Measurements from ENCODE around the gene PPP1R2C.

Gene PPP1R2C

DNA sequence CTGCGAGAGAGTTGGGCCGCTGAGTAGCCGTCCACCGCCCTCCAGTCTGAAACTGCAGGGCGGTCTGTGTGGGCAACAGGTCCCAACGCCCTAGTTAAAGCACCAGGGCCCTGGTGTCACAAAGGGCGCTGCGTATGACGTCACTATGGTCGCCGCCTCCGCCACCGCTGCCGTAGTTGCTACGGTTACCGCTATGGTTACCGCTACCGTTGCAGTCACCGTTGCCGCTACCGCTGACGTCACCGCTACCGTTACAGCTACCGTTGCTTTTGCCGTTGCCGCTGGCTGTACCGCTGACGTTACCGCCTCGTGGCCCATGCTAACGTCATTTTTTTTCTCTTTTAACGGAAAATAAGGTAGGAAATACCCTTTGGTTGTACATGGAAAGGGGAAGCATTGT lies at the start of gene PPP1R2C:
Gene PPP1R2C, minus strand, starts transcription at position 68 of the 400 bp plus-strand sequence. CDS start 84 bp downstream, outside the sequence.
- H3K27ac ChIP-seq (ENCODE audit: low read depth, low read length): no peak within 1 kb of the TSS
- no peak within 1 kb of the TSS for H3K4me3 ChIP-seq (ENCODE audit: low read depth in 1 of 2, low read length in 2 of 2)
- H3K9me3 ChIP-seq (ENCODE audit: control insufficient read depth in 1 of 2, low read length in 2 of 2): no peaks in the 10 kb centered on the region
- H3K9ac ChIP-seq (ENCODE audit: low read depth in 1 of 2, low read length in 2 of 2): no peak within 1 kb of the TSS
- H3K27me3 ChIP-seq (ENCODE audit: control insufficient read depth in 1 of 2, insufficient read depth in 2 of 2, low read length in 2 of 2): no peaks in the 10 kb centered on the region
- H3K4me1 ChIP-seq (ENCODE audit: control insufficient read depth in 1 of 2, insufficient read depth in 2 of 2, low read length in 2 of 2): no peaks in the 10 kb centered on the region
- H3K36me3 ChIP-seq (ENCODE audit: control insufficient read depth in 1 of 2, insufficient read depth in 2 of 2, low read length in 2 of 2): no peaks in the 10 kb centered on the region

- H3K36me3 ChIP-seq (ENCODE audit: control insufficient read depth in 1 of 2, insufficient read depth in 2 of 2, low read length in 2 of 2): no peaks in the 10 kb centered on the region
- no peaks in the 10 kb centered on the region for H3K27me3 ChIP-seq (ENCODE audit: control insufficient read depth in 1 of 2, insufficient read depth in 2 of 2, low read length in 2 of 2)
- no peak overlapping the region for H3K4me3 ChIP-seq (ENCODE audit: low read depth in 1 of 2, low read length in 2 of 2)
- H3K9me3 ChIP-seq (ENCODE audit: control insufficient read depth in 1 of 2, low read length in 2 of 2): no peaks in the 10 kb centered on the region
- no peak overlapping the region for H3K27ac ChIP-seq (ENCODE audit: low read depth, low read length)
- H3K9ac ChIP-seq (ENCODE audit: low read depth in 1 of 2, low read length in 2 of 2): no peak overlapping the region
- H3K4me1 ChIP-seq (ENCODE audit: control insufficient read depth in 1 of 2, insufficient read depth in 2 of 2, low read length in 2 of 2): no peaks in the 10 kb centered on the region
These were observed 47.2 kb upstream of the PPP1R2C start for GRCh38 chrX:42825201-42825600.

DNA sequence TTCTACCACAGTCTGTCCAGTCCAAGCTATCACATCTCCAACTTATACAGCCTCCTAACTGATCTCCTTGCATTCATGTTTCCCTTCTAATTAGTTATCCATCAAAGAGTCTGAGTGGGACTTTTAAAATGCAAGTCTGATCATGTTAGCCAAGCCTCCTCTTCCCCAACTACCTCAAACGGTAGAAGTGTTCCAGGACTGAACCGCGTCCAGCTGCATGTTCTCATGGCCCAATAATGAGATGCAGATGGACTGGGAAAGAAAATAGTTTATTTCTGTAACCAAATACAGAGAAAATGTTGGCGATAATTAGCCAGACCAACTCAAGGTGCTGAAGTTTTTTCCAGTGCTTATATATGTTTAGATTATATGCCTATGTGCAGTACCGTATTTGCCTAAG lies 46.6 kb upstream of the PPP1R2C start:
- Histone ChIP-seq H3K9ac (ENCODE audit: low read depth in 1 of 2, low read length in 2 of 2) (no peak overlapping the region), H3K27me3 (ENCODE audit: control insufficient read depth in 1 of 2, insufficient read depth in 2 of 2, low read length in 2 of 2) (no peaks in the 10 kb centered on the region), H3K36me3 (ENCODE audit: control insufficient read depth in 1 of 2, insufficient read depth in 2 of 2, low read length in 2 of 2) (no peaks in the 10 kb centered on the region), H3K27ac (ENCODE audit: low read depth, low read length) (no peak overlapping the region), H3K9me3 (ENCODE audit: control insufficient read depth in 1 of 2, low read length in 2 of 2) (no peaks in the 10 kb centered on the region), H3K4me3 (ENCODE audit: low read depth in 1 of 2, low read length in 2 of 2) (no peak overlapping the region), H3K4me1 (ENCODE audit: control insufficient read depth in 1 of 2, insufficient read depth in 2 of 2, low read length in 2 of 2) (no peaks in the 10 kb centered on the region)

DNA sequence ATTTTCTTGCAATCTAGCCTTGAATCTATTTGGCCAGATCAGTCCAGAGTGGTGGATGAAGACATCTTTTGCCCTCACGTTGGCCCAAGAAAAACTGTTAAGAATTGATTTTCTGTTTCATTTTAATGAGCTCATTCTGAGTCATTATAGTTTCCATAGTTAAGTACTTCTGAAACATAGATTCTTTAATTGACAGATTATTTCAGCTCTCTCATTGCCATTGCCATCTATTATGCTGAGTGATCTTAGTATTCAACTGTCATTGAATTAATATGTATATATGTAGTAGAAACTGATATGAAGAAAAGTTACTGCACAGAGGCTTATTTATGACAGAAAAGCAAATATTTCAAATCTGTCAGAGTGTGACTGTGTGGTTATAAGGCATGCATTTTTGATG lies 45.5 kb upstream of the PPP1R2C start:
- Histone ChIP-seq H3K9ac (ENCODE audit: low read depth in 1 of 2, low read length in 2 of 2) (no peak overlapping the region), H3K36me3 (ENCODE audit: control insufficient read depth in 1 of 2, insufficient read depth in 2 of 2, low read length in 2 of 2) (no peaks in the 10 kb centered on the region), H3K27ac (ENCODE audit: low read depth, low read length) (no peak overlapping the region), H3K4me1 (ENCODE audit: control insufficient read depth in 1 of 2, insufficient read depth in 2 of 2, low read length in 2 of 2) (no peaks in the 10 kb centered on the region), H3K9me3 (ENCODE audit: control insufficient read depth in 1 of 2, low read length in 2 of 2) (peaks cover 0 to 4% of the 10 kb centered on the region in 2 donors), H3K4me3 (ENCODE audit: low read depth in 1 of 2, low read length in 2 of 2) (no peak overlapping the region), H3K27me3 (ENCODE audit: control insufficient read depth in 1 of 2, insufficient read depth in 2 of 2, low read length in 2 of 2) (no peaks in the 10 kb centered on the region)

- Histone ChIP-seq H3K36me3 (ENCODE audit: control insufficient read depth in 1 of 2, insufficient read depth in 2 of 2, low read length in 2 of 2) (no peaks in the 10 kb centered on the region), H3K27ac (ENCODE audit: low read depth, low read length) (no peak overlapping the region), H3K9me3 (ENCODE audit: control insufficient read depth in 1 of 2, low read length in 2 of 2) (peaks cover 0 to 7% of the 10 kb centered on the region in 2 donors), H3K27me3 (ENCODE audit: control insufficient read depth in 1 of 2, insufficient read depth in 2 of 2, low read length in 2 of 2) (no peaks in the 10 kb centered on the region), H3K4me1 (ENCODE audit: control insufficient read depth in 1 of 2, insufficient read depth in 2 of 2, low read length in 2 of 2) (no peaks in the 10 kb centered on the region), H3K9ac (ENCODE audit: low read depth in 1 of 2, low read length in 2 of 2) (no peak overlapping the region), H3K4me3 (ENCODE audit: low read depth in 1 of 2, low read length in 2 of 2) (no peak overlapping the region)
These were observed 44.0 kb upstream of the PPP1R2C start for GRCh38 chrX:42821803-42822443.

DNA sequence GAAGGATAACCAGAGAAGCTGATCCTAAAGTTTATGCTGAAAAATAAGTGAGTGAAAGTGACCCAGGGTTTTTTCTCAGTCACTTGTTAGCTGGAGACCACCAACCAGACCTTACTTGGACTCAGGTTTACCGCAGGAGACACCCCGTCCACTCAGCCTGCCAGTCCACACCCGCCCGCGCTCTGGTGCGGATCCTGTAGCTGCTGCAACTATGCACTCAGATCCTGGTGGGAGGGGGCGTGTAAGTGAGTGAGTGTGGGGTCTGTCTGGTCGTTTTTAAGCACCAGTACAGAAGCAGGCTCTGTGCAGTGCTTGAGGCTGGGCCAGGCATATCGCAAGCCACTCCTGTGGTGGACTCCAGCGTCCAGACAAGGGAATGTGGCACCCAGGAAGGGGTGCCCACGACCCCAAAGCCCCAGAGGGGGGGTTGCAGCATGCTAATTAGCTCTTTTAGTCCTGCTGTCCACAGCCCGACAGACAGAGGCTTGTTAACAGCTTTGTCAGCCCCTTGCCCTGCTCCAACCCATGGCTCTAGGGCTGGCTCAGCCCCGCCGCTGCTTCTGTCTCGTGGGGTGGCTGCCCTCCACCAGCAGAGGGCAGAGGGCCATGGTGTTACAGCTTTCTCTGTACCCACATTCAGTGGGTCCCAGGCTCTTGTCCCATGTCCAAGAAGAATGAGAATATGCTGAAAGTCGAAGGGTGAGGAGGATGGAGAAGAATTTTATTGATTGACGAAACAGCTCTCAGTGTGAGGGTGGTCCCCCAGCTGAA lies 40.4 kb upstream of the PPP1R2C start:
- Histone ChIP-seq H3K4me3 (ENCODE audit: low read depth in 1 of 2, low read length in 2 of 2) (no peak overlapping the region), H3K36me3 (ENCODE audit: control insufficient read depth in 1 of 2, insufficient read depth in 2 of 2, low read length in 2 of 2) (no peaks in the 10 kb centered on the region), H3K9me3 (ENCODE audit: control insufficient read depth in 1 of 2, low read length in 2 of 2) (peaks cover 0 to 7% of the 10 kb centered on the region in 2 donors), H3K9ac (ENCODE audit: low read depth in 1 of 2, low read length in 2 of 2) (no peak overlapping the region), H3K4me1 (ENCODE audit: control insufficient read depth in 1 of 2, insufficient read depth in 2 of 2, low read length in 2 of 2) (no peaks in the 10 kb centered on the region), H3K27ac (ENCODE audit: low read depth, low read length) (no peak overlapping the region), H3K27me3 (ENCODE audit: control insufficient read depth in 1 of 2, insufficient read depth in 2 of 2, low read length in 2 of 2) (no peaks in the 10 kb centered on the region)

- Histone ChIP-seq H3K9me3 (ENCODE audit: control insufficient read depth in 1 of 2, low read length in 2 of 2) (no peaks in the 10 kb centered on the region), H3K9ac (ENCODE audit: low read depth in 1 of 2, low read length in 2 of 2) (no peak overlapping the region), H3K4me3 (ENCODE audit: low read depth in 1 of 2, low read length in 2 of 2) (no peak overlapping the region), H3K27me3 (ENCODE audit: control insufficient read depth in 1 of 2, insufficient read depth in 2 of 2, low read length in 2 of 2) (no peaks in the 10 kb centered on the region), H3K4me1 (ENCODE audit: control insufficient read depth in 1 of 2, insufficient read depth in 2 of 2, low read length in 2 of 2) (no peaks in the 10 kb centered on the region), H3K36me3 (ENCODE audit: control insufficient read depth in 1 of 2, insufficient read depth in 2 of 2, low read length in 2 of 2) (no peaks in the 10 kb centered on the region), H3K27ac (ENCODE audit: low read depth, low read length) (no peak overlapping the region)
These were observed 31.6 kb upstream of the PPP1R2C start for GRCh38 chrX:42809569-42809968.

DNA sequence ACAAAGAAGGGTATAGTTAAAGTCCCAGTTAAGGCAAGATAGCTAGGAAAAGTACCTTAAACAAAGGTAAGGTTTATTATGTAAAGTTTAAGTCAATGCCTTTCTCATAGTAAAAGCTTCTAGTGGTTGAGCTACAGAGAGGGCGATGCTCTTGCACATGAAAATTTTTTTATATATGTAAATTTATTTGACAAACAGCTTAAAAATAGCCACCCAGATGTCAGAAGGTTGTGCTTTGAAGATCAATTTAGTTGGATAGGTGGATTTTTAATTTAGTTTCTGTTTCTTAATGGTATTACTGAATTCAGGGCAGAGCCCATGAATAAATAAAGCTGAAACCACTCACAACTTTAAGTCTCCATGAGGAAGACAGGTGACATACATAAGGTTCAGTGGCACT lies 29.4 kb upstream of the PPP1R2C start:
- H3K4me1 ChIP-seq (ENCODE audit: control insufficient read depth in 1 of 2, insufficient read depth in 2 of 2, low read length in 2 of 2): no peaks in the 10 kb centered on the region
- no peaks in the 10 kb centered on the region for H3K27me3 ChIP-seq (ENCODE audit: control insufficient read depth in 1 of 2, insufficient read depth in 2 of 2, low read length in 2 of 2)
- no peak overlapping the region for H3K9ac ChIP-seq (ENCODE audit: low read depth in 1 of 2, low read length in 2 of 2)
- H3K36me3 ChIP-seq (ENCODE audit: control insufficient read depth in 1 of 2, insufficient read depth in 2 of 2, low read length in 2 of 2): no peaks in the 10 kb centered on the region
- H3K27ac ChIP-seq (ENCODE audit: low read depth, low read length): no peak overlapping the region
- no peak overlapping the region for H3K4me3 ChIP-seq (ENCODE audit: low read depth in 1 of 2, low read length in 2 of 2)
- H3K9me3 ChIP-seq (ENCODE audit: control insufficient read depth in 1 of 2, low read length in 2 of 2): no peaks in the 10 kb centered on the region

GRCh38 chrX:42804524-42804923 lies 26.6 kb upstream of the PPP1R2C start:
- no peak overlapping the region for H3K27ac ChIP-seq (ENCODE audit: low read depth, low read length)
- H3K9me3 ChIP-seq (ENCODE audit: control insufficient read depth in 1 of 2, low read length in 2 of 2): no peaks in the 10 kb centered on the region
- H3K27me3 ChIP-seq (ENCODE audit: control insufficient read depth in 1 of 2, insufficient read depth in 2 of 2, low read length in 2 of 2): no peaks in the 10 kb centered on the region
- H3K9ac ChIP-seq (ENCODE audit: low read depth in 1 of 2, low read length in 2 of 2): no peak overlapping the region
- H3K4me1 ChIP-seq (ENCODE audit: control insufficient read depth in 1 of 2, insufficient read depth in 2 of 2, low read length in 2 of 2): no peaks in the 10 kb centered on the region
- H3K36me3 ChIP-seq (ENCODE audit: control insufficient read depth in 1 of 2, insufficient read depth in 2 of 2, low read length in 2 of 2): no peaks in the 10 kb centered on the region
- H3K4me3 ChIP-seq (ENCODE audit: low read depth in 1 of 2, low read length in 2 of 2): no peak overlapping the region

DNA sequence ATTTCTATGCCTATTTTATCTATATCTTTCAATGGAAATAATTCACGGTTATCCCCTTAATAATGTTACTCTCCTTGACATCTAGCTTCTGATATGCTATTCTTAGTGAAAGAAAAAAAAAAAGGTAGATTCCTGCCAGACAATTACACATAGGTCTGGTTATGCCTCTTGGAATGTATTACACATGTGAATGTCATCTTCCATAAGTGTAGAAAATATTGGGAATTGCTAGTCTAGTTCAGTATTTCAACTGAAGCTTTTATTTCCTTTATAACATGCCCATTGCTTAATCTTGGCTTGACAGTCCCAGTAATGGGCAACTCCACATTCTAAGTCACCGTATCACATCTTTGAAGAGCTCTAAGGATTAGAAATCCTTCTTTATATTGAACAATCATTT lies 25.4 kb upstream of the PPP1R2C start:
- Histone ChIP-seq H3K9ac (ENCODE audit: low read depth in 1 of 2, low read length in 2 of 2) (no peak overlapping the region), H3K36me3 (ENCODE audit: control insufficient read depth in 1 of 2, insufficient read depth in 2 of 2, low read length in 2 of 2) (no peaks in the 10 kb centered on the region), H3K27me3 (ENCODE audit: control insufficient read depth in 1 of 2, insufficient read depth in 2 of 2, low read length in 2 of 2) (no peaks in the 10 kb centered on the region), H3K4me1 (ENCODE audit: control insufficient read depth in 1 of 2, insufficient read depth in 2 of 2, low read length in 2 of 2) (no peaks in the 10 kb centered on the region), H3K27ac (ENCODE audit: low read depth, low read length) (no peak overlapping the region), H3K9me3 (ENCODE audit: control insufficient read depth in 1 of 2, low read length in 2 of 2) (no peaks in the 10 kb centered on the region), H3K4me3 (ENCODE audit: low read depth in 1 of 2, low read length in 2 of 2) (no peak overlapping the region)
